Urothelium cell line (cell line): ENCODE results near the gene ALDH4A1.

Experiments used
- DNase-seq: peaks from one replicate; pipeline ENCODE4 v3.0.0; 2011; ENCODE audit warnings: low spot score, mixed read lengths
- FAIRE-seq: peaks from 2 replicates; lab custom pipeline; 2011; peaks lifted over from hg19 to GRCh38; lab: Jason Lieb, UNC

Gene ALDH4A1

GRCh38 chr1:18939398-18940302, 37.3 kb upstream of the ALDH4A1 start:
- no peak for FAIRE-seq

GRCh38 chr1:18938707-18939070, 36.3 kb upstream of the ALDH4A1 start:
- FAIRE-seq: no peak
- DNase-seq: no peak

More at GRCh38 chr1:18939398-18940302, 37.3 kb upstream of the ALDH4A1 start:
- no peak for DNase-seq

- FAIRE-seq (no peak), DNase-seq (no peak)
These were observed 35.8 kb upstream of the ALDH4A1 start for GRCh38 chr1:18938008-18938706.

- DNase-seq (no peak), FAIRE-seq (no peak)
These were observed 35.2 kb upstream of the ALDH4A1 start for GRCh38 chr1:18937539-18937938.

- FAIRE-seq (no peak), DNase-seq (no peak)
These were observed 34.6 kb upstream of the ALDH4A1 start for GRCh38 chr1:18936814-18937481.

GRCh38 chr1:18936471-18936813, 34.1 kb upstream of the ALDH4A1 start:
- DNase-seq: no peak
- FAIRE-seq: no peak

GRCh38 chr1:18934205-18935000, 32.0 kb upstream of the ALDH4A1 start:
- FAIRE-seq: no peak
- no peak for DNase-seq

- FAIRE-seq (no peak), DNase-seq (no peak)
These were observed 30.5 kb upstream of the ALDH4A1 start for GRCh38 chr1:18932879-18933278.

GRCh38 chr1:18932387-18932786, 30.0 kb upstream of the ALDH4A1 start:
- FAIRE-seq: no peak

GRCh38 chr1:18931730-18932129, 29.4 kb upstream of the ALDH4A1 start:
- DNase-seq (no peak), FAIRE-seq (no peak)

More at GRCh38 chr1:18932387-18932786, 30.0 kb upstream of the ALDH4A1 start:
- DNase-seq: no peak

GRCh38 chr1:18929686-18930085, 27.3 kb upstream of the ALDH4A1 start:
- FAIRE-seq (no peak), DNase-seq (no peak)

- no peak for DNase-seq
- FAIRE-seq: no peak
These were observed 26.6 kb upstream of the ALDH4A1 start for GRCh38 chr1:18928985-18929384.

- no peak for DNase-seq
- FAIRE-seq: no peak
These were observed 26.1 kb upstream of the ALDH4A1 start for GRCh38 chr1:18928406-18928805.

- FAIRE-seq: peak; percentile 66
- DNase-seq: peak; percentile 59
These were observed 25.4 kb upstream of the ALDH4A1 start for GRCh38 chr1:18927654-18928272.

- DNase-seq (no peak), FAIRE-seq (no peak)
These were observed 24.8 kb upstream of the ALDH4A1 start for GRCh38 chr1:18927082-18927653.

GRCh38 chr1:18926315-18927081, 24.1 kb upstream of the ALDH4A1 start:
- FAIRE-seq (peak; percentile 88), DNase-seq (peak; percentile 95)

GRCh38 chr1:18925279-18925678, 22.9 kb upstream of the ALDH4A1 start:
- DNase-seq (no peak), FAIRE-seq (no peak)

- DNase-seq: no peak
- no peak for FAIRE-seq
These were observed 21.9 kb upstream of the ALDH4A1 start for GRCh38 chr1:18924221-18924691.

GRCh38 chr1:18923756-18924211, 21.4 kb upstream of the ALDH4A1 start:
- FAIRE-seq (no peak), DNase-seq (no peak)
